ENCODE measurements around the gene ALDH1A3.

GRCh38 chr15:100833417-100834389 is 45.9 kb upstream of the ALDH1A3 start:
- TF ChIP-seq CTCF (conservative IDR thresholded peaks at IDR 0.05 in 1 of 2, IDR thresholded peaks at IDR 0.05 in 1 of 2; ENCODE audit: extremely low read depth in 1 of 2, insufficient read depth in 1 of 2, low read depth in 1 of 2, low read length in 2 of 2) (no peak), EZH2 (IDR thresholded peaks at IDR 0.05; ENCODE audit: borderline replicate concordance, low read length) (no peak)
